GM19351 (cell line): ENCODE data around the gene DTNA.
A peak's percentile ranks its signal among the peaks of the same experiment; 100 is the strongest.
"Not testable (repeated sequence)": the region's sequence is repeated elsewhere in the genome, so short reads cannot be mapped to it uniquely, and the experiment has no call there.

Experiments used
- ATAC-seq: cut with Tn5 transposase; IDR thresholded peaks from one replicate; pipeline ENCODE4 v1.9.1; 2021; ENCODE audit warnings: mild to moderate bottlenecking, moderate library complexity; ENCODE audit not compliant: unreplicated experiment

DTNA gene

GRCh38 chr18:34723143-34723542 is 13.0 kb downstream of the DTNA start:
- no peak for ATAC-seq

- ATAC-seq = not testable (repeated sequence)
Measured at GRCh38 chr18:34725737-34726136, 15.6 kb downstream of the DTNA start.

- no peak for ATAC-seq
Measured at GRCh38 chr18:34726286-34727004, 16.3 kb downstream of the DTNA start.

DNA sequence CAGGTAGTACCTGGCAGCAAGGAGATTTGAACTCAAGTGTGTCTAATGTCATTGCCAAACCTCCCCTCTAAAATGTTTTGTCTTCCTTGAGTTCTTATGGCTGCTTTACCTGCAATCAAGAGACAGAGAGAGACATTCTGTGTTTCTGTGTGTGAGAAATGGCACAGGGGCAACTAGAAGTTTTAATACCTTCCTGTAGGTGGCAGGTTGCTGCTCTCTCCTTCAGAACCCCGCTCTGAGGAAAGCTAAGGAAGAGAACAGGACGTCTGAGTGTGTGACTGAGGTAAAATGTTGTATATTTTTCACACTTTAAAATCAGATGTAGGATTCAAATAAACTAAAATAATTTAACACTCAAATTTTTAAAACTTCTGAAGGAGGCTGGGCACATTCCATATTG is 19.2 kb downstream of the DTNA start:
- ATAC-seq = peak; percentile 87

- ATAC-seq = peak; percentile 14
Measured at GRCh38 chr18:34729740-34730355, 19.8 kb downstream of the DTNA start.

- no peak for ATAC-seq
Measured at GRCh38 chr18:34730774-34731173, 20.7 kb downstream of the DTNA start.

DNA sequence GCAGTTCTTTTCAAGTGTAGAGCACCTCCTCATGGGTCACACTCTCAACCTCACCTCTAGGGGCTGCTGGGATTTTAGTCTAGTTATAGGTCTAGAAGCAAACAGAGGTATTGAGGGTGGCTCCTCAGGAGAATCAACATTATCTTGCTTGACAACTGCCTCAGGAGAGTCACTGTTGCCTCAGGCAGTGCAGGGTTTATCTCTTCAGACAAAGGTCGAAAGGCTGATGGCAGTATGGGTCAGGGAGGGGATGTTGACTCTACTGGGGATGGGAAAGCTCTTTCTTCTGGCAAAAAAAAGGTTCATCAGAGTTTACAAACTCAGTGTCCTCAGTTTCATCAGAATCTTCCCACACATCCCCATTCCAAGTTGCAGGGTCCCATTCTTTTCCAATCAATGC is 24.0 kb downstream of the DTNA start:
- no peak for ATAC-seq

DNA sequence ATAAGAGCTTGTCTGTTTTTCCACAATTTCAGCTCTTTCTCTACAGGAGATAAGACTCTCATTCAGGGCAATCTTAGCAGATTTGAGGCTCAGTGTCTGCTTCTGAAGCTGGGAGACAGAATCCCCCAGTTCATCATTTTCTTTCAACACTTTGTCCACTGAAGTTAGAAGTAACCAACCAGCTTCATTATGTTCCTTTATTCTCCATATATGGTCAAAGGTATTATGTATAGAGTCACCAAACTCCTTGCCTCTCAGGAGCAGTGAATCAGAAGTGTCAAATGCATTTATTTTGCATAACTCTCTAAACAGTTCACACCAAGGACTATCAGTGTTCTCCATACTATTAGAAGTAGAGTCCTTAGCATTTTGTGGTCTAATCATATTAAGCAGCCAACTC is 24.4 kb downstream of the DTNA start:
- ATAC-seq = not testable (repeated sequence)

GRCh38 chr18:34738175-34738894 is 28.2 kb downstream of the DTNA start:
- ATAC-seq = no peak

DNA sequence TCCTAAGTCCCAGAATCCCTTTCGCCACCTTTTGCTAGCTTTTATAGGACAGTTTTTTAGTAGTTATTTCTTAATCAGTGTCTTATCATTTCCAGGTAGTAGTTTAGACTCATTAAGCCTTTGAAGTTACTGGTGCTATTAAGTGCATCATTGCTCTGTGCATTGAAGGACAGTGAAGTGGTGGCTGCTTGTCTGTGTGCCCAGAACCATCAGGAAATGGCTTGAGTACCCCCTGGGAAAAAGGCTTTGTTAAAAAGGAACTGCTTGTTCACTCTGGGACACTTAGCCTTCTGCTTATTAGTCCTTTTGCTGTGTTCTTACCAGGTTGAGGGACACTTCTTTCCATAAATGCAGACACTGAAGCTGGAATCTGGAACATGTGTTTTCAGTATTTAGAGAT is 30.0 kb downstream of the DTNA start:
- ATAC-seq = no peak

- ATAC-seq = no peak
Measured at GRCh38 chr18:34740724-34741123, 30.6 kb downstream of the DTNA start.

DNA sequence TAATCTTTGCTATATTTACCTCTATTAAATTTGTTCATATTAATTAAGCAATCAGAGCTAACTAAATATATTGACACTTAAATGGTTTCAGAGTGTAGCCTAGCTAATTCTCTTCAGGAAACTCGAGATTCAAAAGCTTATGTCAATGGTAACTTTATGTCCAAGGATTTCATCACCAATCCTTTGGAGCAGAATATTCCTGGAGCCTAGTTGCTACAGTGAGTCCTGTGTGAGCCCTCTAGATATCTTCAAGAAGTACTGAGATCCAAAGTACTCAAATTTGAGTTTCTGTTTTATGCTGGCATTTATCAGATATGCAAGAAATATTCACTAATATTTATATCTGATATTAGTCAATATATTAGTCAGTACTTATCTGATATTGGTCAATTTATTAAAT is 31.3 kb downstream of the DTNA start:
- no peak for ATAC-seq

- no peak for ATAC-seq
Measured at GRCh38 chr18:34742891-34743341, 32.8 kb downstream of the DTNA start.

- ATAC-seq = no peak
Measured at GRCh38 chr18:34744569-34744968, 34.5 kb downstream of the DTNA start.

- ATAC-seq = no peak
Measured at GRCh38 chr18:34746614-34747013, 36.5 kb downstream of the DTNA start.

DNA sequence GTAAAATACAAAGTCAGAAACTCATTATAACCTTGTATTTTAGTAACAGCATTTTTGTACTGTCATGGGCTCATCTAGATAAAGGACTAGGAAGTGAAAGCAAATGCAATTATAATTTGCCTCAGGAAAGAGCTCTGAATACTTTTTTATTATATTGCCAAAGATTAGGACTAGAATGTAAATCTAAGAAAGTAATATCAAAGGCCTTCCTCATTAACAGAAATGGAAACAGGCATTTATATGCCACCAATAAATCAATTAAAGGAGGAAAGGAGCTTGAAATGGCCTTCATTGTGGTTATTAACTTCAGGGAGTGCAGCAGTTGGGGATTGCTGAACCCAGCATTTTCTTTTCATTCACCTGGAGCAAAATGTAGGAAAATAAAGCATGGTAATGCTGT is 39.6 kb downstream of the DTNA start:
- ATAC-seq = no peak

DNA sequence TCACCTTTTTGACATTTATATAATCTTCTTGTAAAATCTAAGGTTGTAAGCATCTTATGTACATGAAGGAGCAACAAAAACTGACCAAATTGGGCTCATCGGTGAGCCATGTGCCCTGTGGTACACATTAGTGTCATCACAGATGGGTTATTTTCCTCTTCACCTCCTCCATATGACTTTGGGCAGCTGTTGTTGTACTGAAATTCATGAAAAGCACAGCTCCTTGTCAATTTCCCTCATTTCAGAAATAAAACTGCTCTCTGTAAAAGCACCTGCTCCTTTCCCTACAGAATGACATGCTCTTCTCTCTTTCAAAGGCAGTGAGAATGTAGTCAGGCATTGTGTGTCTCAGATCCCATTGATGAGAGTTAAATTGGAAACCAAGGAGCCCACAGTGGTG is 42.0 kb downstream of the DTNA start:
- ATAC-seq = no peak

DNA sequence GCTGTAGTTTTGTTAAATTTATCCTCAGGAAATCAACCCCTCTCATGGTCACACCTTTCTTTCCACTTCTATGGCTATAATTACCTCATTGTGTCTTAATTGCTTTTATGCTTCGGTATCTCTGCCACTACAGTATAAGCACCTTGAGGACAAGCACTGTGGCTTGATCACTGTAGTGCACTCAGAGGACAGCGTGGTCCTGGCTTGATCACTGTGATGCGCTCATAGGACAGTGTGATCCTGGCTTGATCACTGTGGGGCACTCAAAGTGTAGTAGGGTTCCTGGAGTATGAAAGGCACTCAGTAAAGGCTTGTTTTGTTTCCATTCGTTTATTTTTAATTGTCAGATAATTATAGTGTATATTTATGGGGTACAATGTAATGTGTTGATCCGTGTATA is 44.2 kb downstream of the DTNA start:
- ATAC-seq = no peak

- ATAC-seq = no peak
Measured at GRCh38 chr18:34757666-34758065, 47.6 kb downstream of the DTNA start.

GRCh38 chr18:34758378-34758948 is 48.4 kb downstream of the DTNA start:
- no peak for ATAC-seq

DNA sequence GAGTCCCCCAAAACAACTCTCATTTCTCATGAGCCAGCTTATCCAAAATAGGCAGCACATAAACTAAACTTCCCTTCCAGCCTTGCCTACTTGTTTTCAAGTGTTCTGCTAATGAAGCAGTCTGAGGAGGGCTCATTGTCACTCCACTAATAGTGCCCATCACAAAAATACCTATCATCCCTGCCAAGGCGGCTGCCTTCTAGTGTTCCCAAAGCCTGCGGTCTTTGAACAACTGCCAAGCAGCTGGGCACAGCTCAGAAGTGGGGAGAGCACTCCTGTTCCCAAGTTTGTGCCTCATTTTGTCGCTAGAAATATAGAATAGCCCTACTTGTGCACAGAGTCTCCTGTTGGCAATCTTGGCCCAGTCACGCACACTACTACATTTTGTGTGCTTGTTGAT is 50.3 kb downstream of the DTNA start:
- ATAC-seq = no peak

- no peak for ATAC-seq
Measured at GRCh38 chr18:34764451-34764850, 54.4 kb downstream of the DTNA start.
